GM18858 (cell line): ENCODE measurements around the gene SERPINA3.
"Not testable (repeated sequence)": the region's sequence is repeated elsewhere in the genome, so short reads cannot be mapped to it uniquely, and the experiment has no call there.

Experiments used
- ATAC-seq: cut with Tn5 transposase; IDR thresholded peaks from one replicate; pipeline ENCODE4 v1.9.1; 2021; ENCODE audit not compliant: unreplicated experiment

The SERPINA3 gene

DNA sequence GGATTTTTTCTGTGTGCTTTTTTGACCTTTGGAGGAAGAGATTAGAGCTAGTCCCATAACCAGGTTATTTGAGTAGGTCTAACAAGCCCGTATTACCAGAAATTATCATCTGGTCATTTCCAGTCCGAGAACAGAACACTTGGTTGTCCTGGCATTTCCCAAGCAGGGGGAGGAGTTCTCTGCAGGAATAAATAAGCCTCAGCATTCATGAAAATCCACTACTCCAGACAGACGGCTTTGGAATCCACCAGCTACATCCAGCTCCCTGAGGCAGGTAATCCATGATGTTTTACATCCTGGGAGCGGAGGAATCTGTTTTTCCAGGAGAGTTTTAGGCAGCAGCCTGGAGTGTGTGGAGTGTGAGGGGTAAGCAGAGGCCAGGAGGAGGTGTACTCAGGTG is at the start of gene SERPINA3:
Gene SERPINA3, plus strand, starts transcription at position 218 of the 400 bp plus-strand sequence. CDS start 2,051 bp downstream, outside the sequence.
- ATAC-seq, result no peak

DNA sequence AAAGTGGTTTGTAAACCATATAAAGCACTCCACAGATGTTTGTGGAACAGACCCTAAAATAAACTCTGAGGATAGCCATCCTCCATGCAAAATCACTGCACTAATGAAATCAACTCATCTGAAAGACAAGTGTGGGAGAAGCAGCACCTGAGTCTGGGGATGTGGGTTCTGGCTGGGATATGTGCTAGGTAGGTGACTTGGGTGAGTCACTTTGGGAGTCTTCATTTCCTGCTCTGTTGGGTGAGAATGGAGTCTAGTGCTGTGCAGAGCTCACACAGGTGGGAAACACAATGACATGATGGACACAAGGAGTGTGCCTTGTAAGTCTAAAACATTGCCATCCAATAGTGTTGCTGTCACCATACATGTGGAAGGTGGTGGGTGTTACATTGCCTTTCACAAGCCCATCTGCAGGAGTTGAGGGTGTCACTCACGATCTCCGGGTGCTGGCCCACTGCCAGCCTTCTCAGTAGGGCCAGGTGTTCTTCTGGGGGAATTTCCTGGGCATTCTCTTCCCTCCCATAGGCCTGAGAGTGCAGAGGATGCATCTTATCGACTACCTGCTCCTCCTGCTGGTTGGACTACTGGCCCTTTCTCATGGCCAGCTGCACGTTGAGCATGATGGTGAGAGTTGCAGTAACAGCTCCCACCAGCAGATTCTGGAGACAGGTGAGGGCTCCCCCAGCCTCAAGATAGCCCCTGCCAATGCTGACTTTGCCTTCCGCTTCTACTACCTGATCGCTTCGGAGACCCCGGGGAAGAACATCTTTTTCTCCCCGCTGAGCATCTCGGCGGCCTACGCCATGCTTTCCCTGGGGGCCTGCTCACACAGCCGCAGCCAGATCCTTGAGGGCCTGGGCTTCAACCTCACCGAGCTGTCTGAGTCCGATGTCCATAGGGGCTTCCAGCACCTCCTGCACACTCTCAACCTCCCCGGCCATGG is 49.0 kb upstream of the SERPINA3 start:
- ATAC-seq, result no peak

DNA sequence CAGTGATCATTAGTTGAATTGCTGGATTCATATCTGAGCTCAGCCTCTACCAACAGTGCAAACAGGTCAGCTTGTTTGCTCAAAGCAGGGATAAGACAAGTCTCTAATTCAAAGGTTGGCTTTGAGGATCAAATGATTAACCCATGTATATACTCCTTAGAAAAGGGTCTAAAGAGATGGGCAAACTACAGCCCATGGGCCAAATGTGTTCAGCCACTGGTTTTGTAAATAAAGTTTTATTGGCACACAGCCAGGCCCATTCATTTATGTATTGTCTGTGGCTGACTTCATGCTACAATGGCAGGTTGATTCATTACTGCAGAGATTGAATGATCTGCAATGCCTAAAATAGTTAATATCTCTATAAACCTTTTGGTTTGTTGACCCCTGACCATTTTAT is 47.8 kb upstream of the SERPINA3 start:
- ATAC-seq, result no peak

DNA sequence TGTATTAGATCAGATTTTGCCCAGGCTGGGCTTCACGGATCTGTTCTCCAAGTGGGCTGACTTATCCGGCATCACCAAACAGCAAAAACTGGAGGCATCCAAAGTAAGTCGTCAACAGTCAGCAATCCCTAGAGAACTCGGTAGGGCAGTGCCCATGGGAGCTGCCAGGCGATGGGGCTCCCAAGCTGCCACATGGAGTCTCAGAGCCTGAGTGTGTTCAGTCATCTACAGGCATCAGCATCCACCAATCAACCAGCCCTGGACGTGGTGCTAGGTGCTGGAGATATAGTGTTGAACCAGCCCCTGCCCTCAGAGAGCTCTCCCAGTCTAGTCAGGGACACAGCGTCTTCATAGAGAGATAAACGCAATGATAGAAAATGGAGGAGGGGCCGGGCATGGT is 44.0 kb upstream of the SERPINA3 start:
- ATAC-seq, result no peak

DNA sequence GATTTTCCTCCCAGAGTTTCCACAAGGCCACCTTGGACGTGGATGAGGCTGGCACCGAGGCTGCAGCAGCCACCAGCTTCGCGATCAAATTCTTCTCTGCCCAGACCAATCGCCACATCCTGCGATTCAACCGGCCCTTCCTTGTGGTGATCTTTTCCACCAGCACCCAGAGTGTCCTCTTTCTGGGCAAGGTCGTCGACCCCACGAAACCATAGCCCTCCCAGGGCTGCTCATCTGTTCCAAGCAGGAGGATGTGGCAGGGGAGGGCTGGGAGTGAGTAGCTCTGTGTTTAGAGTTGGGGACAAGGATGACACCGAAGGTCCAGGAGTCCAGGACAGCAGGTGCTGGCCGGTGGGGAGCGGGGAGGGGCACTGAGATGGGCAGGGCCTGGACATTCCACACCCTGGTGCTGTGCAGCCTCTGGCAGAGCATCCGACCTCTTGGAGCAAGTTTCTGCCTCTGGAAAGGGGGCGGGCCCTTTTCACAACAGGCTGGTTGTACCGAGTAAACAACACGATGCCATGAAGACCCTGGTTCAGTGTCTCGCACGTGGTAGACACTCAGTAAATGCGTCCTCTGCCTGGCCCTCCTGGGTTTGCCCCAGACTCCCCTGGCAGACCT is 42.7 kb upstream of the SERPINA3 start:
- ATAC-seq, result no peak

DNA sequence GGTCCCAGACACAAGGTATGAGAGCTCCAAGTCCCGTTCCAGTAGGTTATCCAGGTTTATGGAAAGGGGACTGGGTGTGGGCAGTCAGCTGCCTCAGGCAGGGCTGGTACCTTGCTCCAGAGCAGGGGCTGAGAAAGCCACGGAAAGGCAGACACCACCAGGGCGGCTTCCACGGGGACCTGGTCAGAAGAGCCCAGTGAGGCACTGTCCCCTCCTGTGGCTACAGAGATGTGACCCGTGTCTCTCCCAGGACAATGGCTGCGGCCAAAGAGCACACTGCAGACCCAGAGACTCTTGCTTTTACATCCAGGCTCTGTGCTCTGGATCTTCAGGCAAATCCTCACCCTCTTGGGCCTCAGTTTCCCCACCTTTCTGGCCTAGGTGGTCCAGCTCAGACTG is 42.2 kb upstream of the SERPINA3 start:
- ATAC-seq, result no peak

DNA sequence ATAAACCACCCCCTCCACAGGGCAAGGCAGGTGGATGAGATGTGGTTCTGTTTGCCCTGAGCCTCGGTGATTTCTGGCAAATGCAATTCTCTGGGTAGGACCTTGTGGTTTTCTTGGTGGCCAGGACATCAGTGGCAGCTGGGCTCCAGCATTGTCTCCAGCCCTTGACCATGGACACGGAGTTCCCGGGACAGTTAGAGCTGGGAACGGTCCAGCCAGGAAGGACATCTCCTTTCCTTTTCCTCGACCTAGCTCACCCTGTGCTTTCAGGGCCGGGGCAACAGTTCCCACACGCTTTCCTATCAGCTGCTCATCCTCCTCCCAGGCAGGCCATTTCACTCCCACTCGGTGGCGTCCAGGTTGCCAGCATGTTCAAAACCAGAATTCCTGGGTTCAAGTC is 41.8 kb upstream of the SERPINA3 start:
- ATAC-seq, result no peak

DNA sequence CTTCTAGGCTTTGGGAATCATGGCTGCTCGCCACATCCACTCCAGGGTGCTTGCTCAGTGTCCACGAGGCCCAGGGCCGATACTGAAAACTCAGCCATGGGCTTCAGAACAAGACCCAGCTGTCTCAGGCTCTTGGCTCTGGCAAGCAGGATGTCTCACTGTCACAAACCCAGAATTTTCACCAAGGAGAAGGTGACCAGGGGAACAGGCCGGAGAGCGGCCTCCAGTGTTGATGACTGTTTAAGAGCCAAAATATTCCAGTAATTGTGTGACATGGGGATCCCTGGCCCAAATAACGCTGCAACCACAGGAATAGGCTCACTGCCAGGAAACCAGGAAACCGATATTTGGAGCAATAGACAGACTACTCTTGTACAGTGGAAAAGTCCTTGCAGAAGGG is 40.8 kb upstream of the SERPINA3 start:
- ATAC-seq, result no peak

DNA sequence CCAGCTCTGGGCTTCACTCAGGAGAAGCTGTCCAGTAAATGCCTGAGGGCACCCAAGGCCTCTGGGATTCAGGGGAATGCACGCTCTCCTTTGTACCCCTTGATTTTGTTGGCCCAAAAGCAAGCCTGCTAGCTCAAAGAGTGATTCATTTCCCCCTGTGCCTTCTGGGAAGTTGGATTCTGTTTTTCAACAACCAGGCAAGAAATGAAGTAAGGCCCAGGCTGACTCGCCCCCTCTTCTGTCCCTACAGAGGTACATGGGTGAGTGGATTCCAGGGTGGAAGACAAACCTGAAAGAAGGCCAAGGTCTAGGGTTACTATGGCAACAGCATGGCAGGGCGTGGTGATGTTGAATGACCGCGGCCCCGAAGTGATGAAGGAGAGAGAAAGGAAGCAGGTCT is 40.2 kb upstream of the SERPINA3 start:
- ATAC-seq, result no peak

DNA sequence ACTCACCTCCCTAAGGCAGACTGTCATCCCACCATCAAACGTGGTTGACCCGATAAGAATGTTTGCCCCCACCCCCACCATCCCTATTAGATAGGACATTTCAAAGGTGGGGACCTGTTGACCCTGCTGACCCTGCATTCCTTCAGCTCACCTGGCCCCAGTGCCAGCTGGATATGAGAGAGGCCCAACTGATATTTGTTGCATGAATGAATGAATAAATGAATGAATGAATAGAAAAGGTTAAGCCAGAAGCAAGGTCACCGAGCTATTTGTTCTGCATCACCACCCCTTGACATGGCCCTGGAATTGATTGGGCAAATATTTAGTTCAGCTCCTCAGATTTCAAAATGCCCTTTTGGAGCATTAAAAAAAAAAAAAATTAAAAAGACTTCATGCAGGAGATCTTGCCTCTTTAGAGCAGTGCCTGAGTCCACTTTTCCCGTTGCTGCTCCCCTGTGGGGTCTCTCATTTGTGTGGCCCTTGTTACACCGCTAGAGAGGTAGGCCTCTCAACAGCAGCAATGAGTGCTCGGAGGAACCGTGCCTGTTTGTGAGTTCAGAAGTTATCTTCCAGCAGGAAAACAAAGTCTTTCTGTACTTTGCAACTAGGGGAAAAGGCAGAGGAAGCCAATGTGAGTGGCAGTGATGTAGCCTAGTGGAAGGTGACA is 39.4 kb upstream of the SERPINA3 start:
- no peak for ATAC-seq

DNA sequence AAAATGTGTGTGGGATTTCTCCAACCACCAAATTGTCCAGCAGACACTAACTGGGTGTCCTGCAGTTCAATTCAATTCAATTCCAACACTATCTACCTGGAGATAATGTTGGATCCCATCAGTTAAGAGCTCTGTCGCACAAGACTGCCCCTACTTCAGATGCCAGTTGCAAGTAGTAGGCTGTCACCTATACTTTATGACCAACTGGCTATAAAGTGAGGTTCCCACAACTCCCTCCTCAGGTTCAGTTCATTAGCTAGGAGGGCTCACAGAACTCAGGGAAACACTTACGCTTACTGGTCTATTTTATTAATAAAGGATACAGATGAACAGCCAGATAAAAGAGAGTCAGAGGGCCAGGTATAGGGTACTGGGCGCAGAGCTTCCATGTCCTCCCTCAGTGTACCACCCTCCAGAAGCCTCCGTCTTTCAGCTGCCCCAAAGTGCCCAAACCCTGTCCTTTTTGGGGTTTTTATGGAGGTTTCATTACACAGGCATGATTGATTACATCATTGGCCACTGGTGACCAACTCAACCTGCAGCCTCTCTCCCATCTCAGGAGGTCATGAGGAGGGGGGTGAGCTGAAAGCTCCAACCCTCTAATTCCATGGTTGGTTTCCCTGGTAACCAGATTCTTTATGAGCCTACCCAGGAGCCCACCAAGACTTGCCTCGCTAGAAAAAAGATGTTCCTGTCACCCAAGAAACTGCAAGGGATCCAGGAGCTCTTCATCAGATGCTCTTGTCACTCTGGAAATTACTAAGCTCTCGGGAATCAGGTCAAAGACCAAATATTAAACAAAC is 38.5 kb upstream of the SERPINA3 start:
- no peak for ATAC-seq

DNA sequence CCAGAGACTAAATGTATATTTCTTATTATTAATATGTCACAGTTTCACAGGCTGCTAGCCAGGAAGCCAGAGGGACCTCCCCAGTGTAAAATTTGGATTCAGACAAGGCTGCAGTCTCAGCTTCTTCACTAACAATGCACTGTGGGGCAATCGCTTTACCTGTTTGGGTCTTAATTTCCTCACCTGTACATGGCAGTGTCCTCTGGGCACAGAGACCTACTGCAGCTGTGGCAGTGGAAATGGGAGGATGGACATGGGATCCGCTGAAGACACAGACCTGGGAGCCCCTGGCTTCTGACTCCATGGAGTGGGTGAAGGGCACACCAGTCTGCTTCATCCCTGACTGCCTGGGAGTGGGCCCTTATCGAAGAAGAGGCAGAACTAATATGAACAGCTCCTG is 37.9 kb upstream of the SERPINA3 start:
- ATAC-seq, result no peak

DNA sequence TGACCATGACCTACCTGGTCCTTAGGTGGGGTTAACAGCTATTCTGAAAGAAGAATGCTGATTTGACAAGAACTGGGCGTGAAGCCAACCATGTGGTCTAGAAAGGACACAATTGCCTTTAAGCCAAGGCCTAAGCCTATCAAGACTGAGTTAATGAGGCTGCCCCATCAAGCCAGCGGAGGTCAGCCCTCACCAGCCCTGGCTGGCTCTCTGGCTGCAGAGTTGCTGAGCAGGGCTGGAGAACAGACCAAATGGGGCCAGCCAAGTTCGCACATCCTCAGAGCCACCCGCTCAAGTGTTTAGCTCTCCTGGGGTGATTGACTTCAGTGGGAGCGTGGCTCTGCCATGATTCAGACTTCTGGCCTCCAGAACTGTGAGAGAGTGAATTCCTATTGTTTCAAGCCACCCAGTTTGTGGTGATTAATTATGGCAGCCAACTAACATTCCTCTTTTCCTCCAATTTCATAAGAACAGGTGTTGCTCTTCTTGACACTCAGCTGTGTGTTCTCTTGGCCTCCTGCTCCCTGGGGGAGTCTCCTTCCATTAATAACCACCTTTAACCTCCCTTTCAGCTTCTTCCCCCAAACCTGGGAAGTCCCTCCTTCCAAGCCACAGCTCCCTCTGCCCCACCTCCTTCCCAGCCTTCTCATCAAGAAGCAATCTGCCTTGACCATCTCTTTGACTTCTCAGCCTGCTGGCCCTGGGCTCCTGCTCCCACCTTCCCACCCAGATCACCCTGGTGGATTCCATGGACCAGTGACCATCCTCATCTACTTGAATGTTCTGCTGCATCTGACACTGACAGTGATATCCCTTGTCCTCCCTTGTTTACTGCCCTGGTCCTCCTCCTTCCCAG is 36.2 kb upstream of the SERPINA3 start:
- ATAC-seq, result no peak

DNA sequence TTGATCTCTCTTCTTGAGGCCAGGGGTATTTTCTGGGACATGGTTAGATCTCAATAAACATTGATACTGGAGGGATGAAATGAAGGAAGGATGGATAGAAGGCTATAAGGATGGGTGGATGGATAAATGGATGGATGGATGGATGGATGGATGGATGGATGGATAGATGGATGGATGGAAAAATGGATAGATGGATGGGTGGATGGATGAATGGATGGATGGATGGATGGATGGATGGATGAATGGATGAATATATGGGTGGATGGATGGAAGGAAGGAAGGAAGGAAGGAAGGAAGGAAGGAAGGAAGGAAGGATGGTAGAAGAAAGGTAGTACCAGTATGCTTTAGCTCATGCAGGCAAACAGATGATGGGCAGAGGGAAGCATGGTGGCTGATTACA is 34.7 kb upstream of the SERPINA3 start:
- ATAC-seq, result not testable (repeated sequence)

DNA sequence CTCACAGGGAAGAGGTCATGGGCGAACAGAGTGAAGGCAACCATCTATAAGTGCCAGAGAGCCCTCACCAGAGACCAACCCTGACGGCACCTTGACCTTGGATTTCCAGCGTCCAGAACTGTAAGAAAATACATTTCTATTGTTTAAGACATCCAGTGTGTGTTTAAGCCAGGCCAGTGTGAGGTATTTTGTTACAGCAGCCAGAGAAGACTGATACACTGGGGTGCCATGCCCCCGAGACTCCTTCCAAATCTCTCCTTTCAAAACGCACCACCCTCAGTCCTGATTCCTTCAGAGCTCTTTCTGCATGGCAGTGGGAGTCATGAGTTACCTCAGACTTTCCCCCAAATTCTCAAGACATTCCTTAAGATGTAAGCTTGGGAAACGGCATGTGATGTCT is 33.5 kb upstream of the SERPINA3 start:
- ATAC-seq, result no peak

DNA sequence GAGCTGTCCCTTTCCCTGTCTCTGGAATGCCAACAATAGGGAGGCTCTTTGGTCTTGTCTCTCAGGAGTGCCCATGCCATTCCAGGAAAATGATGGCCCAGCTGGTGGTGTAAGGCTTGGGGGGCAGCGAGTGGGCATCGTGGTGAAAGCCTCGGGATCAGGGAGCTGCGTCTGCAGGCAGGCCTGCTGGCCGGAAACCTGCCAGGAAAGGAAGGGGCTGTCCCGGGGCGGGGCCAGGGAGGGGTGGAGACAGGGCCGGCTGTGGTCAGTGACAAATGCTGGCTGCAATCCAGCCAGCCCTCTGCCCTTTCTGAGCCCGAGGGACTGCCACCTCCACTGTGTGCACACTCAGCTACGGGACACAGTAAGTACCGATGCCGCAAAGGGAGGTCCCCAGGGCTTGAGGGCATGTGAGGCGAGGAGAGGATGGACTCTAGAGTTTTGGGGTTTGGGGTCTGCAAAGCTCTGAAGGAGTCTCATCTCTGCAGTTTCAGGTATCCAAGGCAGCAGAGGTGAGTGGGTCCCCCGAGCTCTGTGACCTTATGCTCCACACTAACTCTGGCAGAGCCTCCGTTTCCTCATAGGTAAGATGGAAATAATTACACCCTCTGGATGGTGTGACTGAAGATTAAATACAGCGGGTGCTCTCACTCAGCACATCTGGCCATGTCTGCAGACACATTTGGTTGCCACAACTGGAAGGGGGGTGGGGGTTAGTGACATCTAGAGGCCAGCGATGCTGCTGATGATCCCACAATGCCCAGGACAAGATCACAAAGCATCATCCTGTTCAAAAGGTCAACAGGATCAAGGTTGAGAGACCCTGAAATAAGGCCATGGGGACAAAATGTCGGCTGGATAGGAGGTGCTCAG is 30.8 kb upstream of the SERPINA3 start, which contains the start of gene SERPINA5:
Gene SERPINA5, plus strand, starts transcription at position 300 of the 873 bp plus-strand sequence. CDS start 5,937 bp downstream, outside the sequence.
- no peak for ATAC-seq

DNA sequence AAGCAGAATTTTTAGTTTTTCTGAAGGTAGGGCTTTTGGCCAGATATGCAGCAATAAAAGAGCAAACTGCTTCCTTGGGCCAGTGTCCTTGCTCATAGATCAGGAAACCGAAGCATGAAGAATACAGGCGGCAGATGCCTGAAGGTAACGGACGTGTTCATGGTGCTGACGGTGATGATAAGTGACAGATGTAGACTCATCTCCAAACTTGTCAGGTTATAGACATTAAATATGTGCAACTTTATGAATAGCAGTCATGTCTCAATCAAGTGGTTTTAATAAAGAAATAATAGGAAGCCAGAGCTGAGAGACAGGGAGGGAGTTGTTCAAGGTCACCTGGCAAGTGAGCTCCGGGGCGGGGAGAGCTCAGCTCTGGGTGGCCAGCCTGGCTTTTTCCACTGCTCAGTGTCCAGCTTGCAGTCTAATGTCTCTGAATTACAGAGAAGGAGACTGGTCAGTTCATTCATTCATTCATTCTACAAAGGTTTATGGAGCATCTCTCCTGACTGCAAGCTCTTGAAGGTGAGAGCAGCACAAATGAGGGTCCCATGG is 29.9 kb upstream of the SERPINA3 start:
- no peak for ATAC-seq

DNA sequence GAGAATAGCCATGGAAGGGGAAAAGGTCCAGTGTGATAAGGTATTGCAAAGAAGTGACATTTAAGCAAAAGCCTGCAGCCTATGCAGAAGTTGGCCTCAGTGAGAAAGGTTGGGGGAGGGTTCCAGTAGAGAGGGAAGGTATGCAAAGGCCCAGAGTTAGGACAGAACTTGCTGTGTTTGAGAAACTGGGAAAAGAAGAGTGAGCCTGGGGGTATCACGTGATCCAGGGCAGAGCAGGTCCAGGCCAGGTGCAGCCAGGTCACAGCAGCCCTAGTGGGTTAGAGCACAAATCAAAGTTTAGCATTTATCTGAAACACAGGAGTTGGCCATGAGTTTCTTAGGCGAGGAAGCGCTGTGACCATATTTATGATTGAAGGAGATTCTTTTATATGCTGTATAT is 29.3 kb upstream of the SERPINA3 start:
- no peak for ATAC-seq

DNA sequence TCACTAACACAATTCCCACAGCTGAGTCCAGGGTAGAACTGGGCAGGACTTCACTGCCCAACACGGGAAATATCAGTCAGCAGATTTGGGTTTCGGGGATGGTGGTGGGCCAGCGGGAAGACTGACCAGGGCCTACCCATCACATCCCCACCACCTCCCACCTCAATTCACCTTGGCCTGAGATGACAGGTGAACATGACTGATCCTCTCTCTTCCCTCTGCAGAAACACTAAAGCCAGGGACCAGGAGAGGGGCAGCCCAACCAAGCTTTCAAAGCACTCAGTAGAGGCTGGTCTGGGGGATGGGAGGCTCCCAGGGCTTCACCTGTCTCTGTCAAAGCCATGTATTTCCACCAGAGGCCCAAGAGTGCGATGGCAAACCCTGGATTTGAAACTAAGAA is 28.6 kb upstream of the SERPINA3 start:
- no peak for ATAC-seq
